Measurements from ENCODE around the gene DNMBP.

DNA sequence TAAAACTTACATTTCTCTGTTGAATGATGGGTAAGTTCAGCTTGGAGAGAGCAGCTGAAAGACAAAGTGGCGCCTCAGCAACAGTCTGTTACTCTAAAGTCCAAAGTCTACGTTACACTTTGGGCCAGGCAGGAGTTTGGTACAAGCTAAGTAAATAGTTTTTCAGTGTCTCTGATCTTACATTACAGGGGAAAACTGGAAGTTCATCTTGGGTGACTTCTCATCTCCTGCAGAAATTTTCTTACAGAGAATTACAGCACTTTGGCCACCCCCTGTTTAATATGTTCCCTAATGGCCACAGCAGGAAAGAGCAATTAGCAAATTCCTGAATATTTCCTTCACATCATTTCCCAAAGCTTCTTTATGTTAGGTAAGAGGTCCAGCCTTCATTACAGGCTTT lies 160.2 kb downstream of the DNMBP start:
- no peak for TF ChIP-seq POLR2AphosphoS5 (IDR thresholded peaks at IDR 0.05)
- TF ChIP-seq, protein P1, sequence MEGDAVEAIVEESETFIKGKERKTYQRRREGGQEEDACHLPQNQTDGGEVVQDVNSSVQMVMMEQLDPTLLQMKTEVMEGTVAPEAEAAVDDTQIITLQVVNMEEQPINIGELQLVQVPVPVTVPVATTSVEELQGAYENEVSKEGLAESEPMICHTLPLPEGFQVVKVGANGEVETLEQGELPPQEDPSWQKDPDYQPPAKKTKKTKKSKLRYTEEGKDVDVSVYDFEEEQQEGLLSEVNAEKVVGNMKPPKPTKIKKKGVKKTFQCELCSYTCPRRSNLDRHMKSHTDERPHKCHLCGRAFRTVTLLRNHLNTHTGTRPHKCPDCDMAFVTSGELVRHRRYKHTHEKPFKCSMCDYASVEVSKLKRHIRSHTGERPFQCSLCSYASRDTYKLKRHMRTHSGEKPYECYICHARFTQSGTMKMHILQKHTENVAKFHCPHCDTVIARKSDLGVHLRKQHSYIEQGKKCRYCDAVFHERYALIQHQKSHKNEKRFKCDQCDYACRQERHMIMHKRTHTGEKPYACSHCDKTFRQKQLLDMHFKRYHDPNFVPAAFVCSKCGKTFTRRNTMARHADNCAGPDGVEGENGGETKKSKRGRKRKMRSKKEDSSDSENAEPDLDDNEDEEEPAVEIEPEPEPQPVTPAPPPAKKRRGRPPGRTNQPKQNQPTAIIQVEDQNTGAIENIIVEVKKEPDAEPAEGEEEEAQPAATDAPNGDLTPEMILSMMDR (IDR thresholded peaks at IDR 0.05) = no peak
